ENCODE measurements around the gene CBLN2.

Gene CBLN2

DNA sequence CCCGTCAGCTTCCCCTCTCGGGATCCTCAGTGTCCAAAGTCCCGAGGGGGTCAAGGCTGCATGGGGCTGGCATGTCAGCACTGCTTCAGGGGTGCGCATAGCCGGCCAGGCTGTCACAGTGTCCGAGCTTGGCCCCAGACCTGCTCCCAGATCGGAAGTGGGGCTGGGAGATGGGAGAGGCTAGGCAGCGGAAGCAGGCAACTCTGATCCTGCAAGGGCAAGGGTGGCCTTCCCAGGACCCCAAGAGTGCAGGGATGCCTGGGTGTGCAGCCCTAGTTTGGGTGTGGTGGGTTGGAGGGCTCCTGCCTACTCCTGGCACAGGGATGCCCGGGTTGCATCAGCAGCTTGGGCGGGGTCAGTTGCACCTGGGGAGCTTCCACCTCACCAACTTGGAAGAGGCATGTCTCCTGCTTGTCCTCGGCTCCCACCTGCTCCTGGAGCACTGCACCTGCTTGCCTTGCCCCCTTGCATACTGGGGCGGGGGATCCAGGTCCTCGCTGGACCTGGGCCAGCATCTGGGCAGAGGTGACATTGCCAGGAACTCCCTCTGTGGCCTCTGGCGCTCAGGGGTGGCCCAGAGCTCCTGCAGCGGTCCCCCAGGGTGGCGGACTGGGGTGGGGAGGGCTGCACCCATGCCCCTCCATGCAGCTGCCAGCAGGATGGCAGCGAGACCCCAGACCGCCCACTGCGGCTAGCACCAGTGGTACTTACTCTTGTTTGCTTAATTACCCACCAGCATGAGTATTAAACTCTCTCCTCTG, 41.3 kb downstream of the CBLN2 start:
- TF ChIP-seq, protein P1, sequence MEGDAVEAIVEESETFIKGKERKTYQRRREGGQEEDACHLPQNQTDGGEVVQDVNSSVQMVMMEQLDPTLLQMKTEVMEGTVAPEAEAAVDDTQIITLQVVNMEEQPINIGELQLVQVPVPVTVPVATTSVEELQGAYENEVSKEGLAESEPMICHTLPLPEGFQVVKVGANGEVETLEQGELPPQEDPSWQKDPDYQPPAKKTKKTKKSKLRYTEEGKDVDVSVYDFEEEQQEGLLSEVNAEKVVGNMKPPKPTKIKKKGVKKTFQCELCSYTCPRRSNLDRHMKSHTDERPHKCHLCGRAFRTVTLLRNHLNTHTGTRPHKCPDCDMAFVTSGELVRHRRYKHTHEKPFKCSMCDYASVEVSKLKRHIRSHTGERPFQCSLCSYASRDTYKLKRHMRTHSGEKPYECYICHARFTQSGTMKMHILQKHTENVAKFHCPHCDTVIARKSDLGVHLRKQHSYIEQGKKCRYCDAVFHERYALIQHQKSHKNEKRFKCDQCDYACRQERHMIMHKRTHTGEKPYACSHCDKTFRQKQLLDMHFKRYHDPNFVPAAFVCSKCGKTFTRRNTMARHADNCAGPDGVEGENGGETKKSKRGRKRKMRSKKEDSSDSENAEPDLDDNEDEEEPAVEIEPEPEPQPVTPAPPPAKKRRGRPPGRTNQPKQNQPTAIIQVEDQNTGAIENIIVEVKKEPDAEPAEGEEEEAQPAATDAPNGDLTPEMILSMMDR (conservative IDR thresholded peaks at IDR 0.05; ENCODE audit: low read length), result no peak
- TF ChIP-seq EZH2phosphoT487 (IDR thresholded peaks at IDR 0.05; ENCODE audit: borderline replicate concordance), result no peak
- Histone ChIP-seq H4K20me1 (ENCODE audit: insufficient read depth, low read length, poor library complexity, severe bottlenecking) (no peaks in the 10 kb centered on the region), H3F3A (ENCODE audit: low read depth) (no peaks in the 10 kb centered on the region), H3K4me1 (ENCODE audit: insufficient read depth, low read length, poor library complexity, severe bottlenecking) (no peaks in the 10 kb centered on the region), H3K4me2 (ENCODE audit: low read depth, low read length, poor library complexity, severe bottlenecking) (no peak overlapping the region), H3K36me3 (ENCODE audit: insufficient read depth, low read length) (no peaks in the 10 kb centered on the region), H2AFZ (ENCODE audit: low read length) (no peak overlapping the region), H3K9me3 (ENCODE audit: insufficient read depth, low read depth, low read length) (no peaks in the 10 kb centered on the region), H3K4me3 (ENCODE audit: low read length, poor library complexity, severe bottlenecking) (no peak overlapping the region), H3K9ac (ENCODE audit: low read depth, low read length, poor library complexity, severe bottlenecking) (no peak overlapping the region), H3K79me2 (ENCODE audit: insufficient read depth, low read length) (no peaks in the 10 kb centered on the region), H3K27me3 (ENCODE audit: insufficient read depth, low read length, poor library complexity, severe bottlenecking) (no peaks in the 10 kb centered on the region), H3K9me2 (replicated peaks; ENCODE audit: low read depth, low read length) (no peaks in the 10 kb centered on the region)

DNA sequence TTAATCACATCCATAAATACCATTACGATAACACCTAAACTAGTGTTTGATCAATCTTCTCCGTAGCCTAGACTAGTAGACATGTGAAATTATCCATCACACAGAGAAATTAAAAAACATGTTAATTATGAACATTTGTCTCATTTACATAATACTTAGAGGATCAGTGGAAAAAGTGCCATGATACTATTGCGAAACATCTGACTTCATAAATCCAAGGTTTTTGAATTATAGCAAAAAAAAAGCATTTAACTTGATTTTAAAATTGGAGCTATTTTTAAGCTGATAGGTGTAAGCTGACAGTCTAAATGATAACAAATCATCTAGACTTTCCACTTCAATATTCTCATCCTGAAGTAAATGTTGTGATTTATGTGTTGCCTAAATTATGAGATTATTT, 51.6 kb downstream of the CBLN2 start:
- no peak for TF ChIP-seq EZH2phosphoT487 (IDR thresholded peaks at IDR 0.05; ENCODE audit: borderline replicate concordance)
- TF ChIP-seq, protein P1 (conservative IDR thresholded peaks at IDR 0.05; ENCODE audit: low read length), result no peak
- no peaks in the 10 kb centered on the region for H3K79me2 ChIP-seq (ENCODE audit: insufficient read depth, low read length)

More for the DNA sequence above, 51.6 kb downstream of the CBLN2 start:
- no peaks in the 10 kb centered on the region for H3K27me3 ChIP-seq (ENCODE audit: insufficient read depth, low read length, poor library complexity, severe bottlenecking)
- H3K4me3 ChIP-seq (ENCODE audit: low read length, poor library complexity, severe bottlenecking), result no peak overlapping the region
- no peaks in the 10 kb centered on the region for H4K20me1 ChIP-seq (ENCODE audit: insufficient read depth, low read length, poor library complexity, severe bottlenecking)
- no peak overlapping the region for H2AFZ ChIP-seq (ENCODE audit: low read length)
- H3K9me2 ChIP-seq (replicated peaks; ENCODE audit: low read depth, low read length), result no peaks in the 10 kb centered on the region
- H3F3A ChIP-seq (ENCODE audit: low read depth), result no peaks in the 10 kb centered on the region
- no peaks in the 10 kb centered on the region for H3K4me1 ChIP-seq (ENCODE audit: insufficient read depth, low read length, poor library complexity, severe bottlenecking)
- no peaks in the 10 kb centered on the region for H3K36me3 ChIP-seq (ENCODE audit: insufficient read depth, low read length)
- H3K9me3 ChIP-seq (ENCODE audit: insufficient read depth, low read depth, low read length), result no peaks in the 10 kb centered on the region
- no peak overlapping the region for H3K9ac ChIP-seq (ENCODE audit: low read depth, low read length, poor library complexity, severe bottlenecking)
- no peak overlapping the region for H3K4me2 ChIP-seq (ENCODE audit: low read depth, low read length, poor library complexity, severe bottlenecking)
